CD4-positive, alpha-beta T cell (primary cell): Measurements from ENCODE around the gene TPRN. TPM values are rescaled to one million over a fixed set of nuclear protein-coding genes. Genes with fewer than 3 reads are reported as not detected.

Experiments
- ATAC-seq: fragments of 200-7000 bp; cut with Tn5 transposase; one replicate; pipeline ENCODE4 v1.10.0; 2022; ENCODE audit warnings: mild to moderate bottlenecking; ENCODE audit not compliant: poor library complexity
- CTCF ChIA-PET: fragments of 350-600 bp; sonication (Branson Sonifier 250); formaldehyde crosslinking; loops from one replicate; lab custom pipeline; 2021; ENCODE audit warnings: antibody characterized with exemption, inconsistent platforms; lab: Charles Lee
- POLR2A ChIA-PET: fragments of 350-600 bp; sonication (Branson Sonifier 250); formaldehyde crosslinking; loops from one replicate; lab custom pipeline; 2021; ENCODE audit warnings: antibody characterized with exemption, inconsistent platforms; lab: Charles Lee
- DNase-seq, 14 experiments: peaks; one replicate each; pipeline ENCODE4 v3.0.0-alpha.2; 2013 to 2020; ENCODE audit warnings: mixed read lengths in 2 of 14
- H3K27ac ChIP-seq, 2 donors: one replicate each; pipeline versions ENCODE4 v1.5.1 to v1.7.0; 2013; ENCODE audit warnings: low read length in 2 of 2, low read depth in 1 of 2, mild to moderate bottlenecking in 1 of 2
- H3K27me3 ChIP-seq, 2 experiments: 1 replicate in 1 of 2; 2 replicates in 1 of 2; pipeline versions ENCODE4 v1.6.1 to v1.7.0; 2013; ENCODE audit warnings: low read length in 2 of 2, control low read depth in 1 of 2, mild to moderate bottlenecking in 1 of 2, moderate library complexity in 1 of 2; ENCODE audit not compliant: insufficient read depth in 2 of 2, control insufficient read depth in 1 of 2
- H3K36me3 ChIP-seq: one replicate; pipeline ENCODE4 v1.6.1; 2013; ENCODE audit warnings: low read length, control low read depth; ENCODE audit not compliant: insufficient read depth
- H3K4me1 ChIP-seq: one replicate; pipeline ENCODE4 v1.6.1; 2013; ENCODE audit warnings: low read length, control low read depth; ENCODE audit not compliant: insufficient read depth
- H3K4me3 ChIP-seq: one replicate; pipeline ENCODE4 v1.5.1; 2013; ENCODE audit warnings: mild to moderate bottlenecking, low read length, moderate library complexity
- H3K9me3 ChIP-seq, 2 experiments: 1 replicate in 1 of 2; 2 replicates in 1 of 2; pipeline versions ENCODE4 v1.6.1 to v1.7.0; 2013; ENCODE audit warnings: low read length in 2 of 2, mild to moderate bottlenecking in 2 of 2, control low read depth in 1 of 2, moderate library complexity in 1 of 2; ENCODE audit not compliant: control insufficient read depth in 1 of 2, insufficient read depth in 1 of 2
- H3K27ac Mint-ChIP-seq: one replicate; pipeline ENCODE4 v1.8.0; 2020; ENCODE audit warnings: mixed read lengths
- H3K27me3 Mint-ChIP-seq: one replicate; pipeline ENCODE4 v1.8.0; 2021; ENCODE audit warnings: mixed read lengths
- H3K36me3 Mint-ChIP-seq: one replicate; pipeline ENCODE4 v1.8.0; 2021; ENCODE audit warnings: low read depth, mixed read lengths
- H3K4me1 Mint-ChIP-seq: one replicate; pipeline ENCODE4 v1.8.0; 2021; ENCODE audit warnings: low read depth, mixed read lengths
- H3K4me3 Mint-ChIP-seq: one replicate; pipeline ENCODE4 v1.8.0; 2020; ENCODE audit warnings: mild to moderate bottlenecking, mixed read lengths
- H3K9me3 Mint-ChIP-seq: one replicate; pipeline ENCODE4 v1.8.0; 2020; ENCODE audit warnings: mixed read lengths
- intact Hi-C, 2 experiments: fragments of 100-400 bp; cut with DNase I in 1 of 2; cut with micrococcal nuclease in 1 of 2; formaldehyde crosslinking; loops; one replicate each; pipeline versions ENCODE4 v1.15.1 to v1.9.0; 2023 to 2025; cut with DNase I, micrococcal nuclease
- total RNA-seq, 174 experiments: library from RNA in 2 of 174; stranded (reverse) in 2 of 174; gene quantifications; one replicate each; pipeline ENCODE4 v1.2.3 and lab custom pipeline; 2021 to 2026
- TF ChIP-seq, protein P1 (sequence below): fragments of 200-600 bp; IDR thresholded peaks from one replicate; pipeline ENCODE4 v1.8.0; 2022; ENCODE audit warnings: antibody characterized with exemption, mild to moderate bottlenecking

TPRN gene
- total RNA-seq, 2 experiments from 2014 or later = 6.1 to 8.6 TPM

DNA sequence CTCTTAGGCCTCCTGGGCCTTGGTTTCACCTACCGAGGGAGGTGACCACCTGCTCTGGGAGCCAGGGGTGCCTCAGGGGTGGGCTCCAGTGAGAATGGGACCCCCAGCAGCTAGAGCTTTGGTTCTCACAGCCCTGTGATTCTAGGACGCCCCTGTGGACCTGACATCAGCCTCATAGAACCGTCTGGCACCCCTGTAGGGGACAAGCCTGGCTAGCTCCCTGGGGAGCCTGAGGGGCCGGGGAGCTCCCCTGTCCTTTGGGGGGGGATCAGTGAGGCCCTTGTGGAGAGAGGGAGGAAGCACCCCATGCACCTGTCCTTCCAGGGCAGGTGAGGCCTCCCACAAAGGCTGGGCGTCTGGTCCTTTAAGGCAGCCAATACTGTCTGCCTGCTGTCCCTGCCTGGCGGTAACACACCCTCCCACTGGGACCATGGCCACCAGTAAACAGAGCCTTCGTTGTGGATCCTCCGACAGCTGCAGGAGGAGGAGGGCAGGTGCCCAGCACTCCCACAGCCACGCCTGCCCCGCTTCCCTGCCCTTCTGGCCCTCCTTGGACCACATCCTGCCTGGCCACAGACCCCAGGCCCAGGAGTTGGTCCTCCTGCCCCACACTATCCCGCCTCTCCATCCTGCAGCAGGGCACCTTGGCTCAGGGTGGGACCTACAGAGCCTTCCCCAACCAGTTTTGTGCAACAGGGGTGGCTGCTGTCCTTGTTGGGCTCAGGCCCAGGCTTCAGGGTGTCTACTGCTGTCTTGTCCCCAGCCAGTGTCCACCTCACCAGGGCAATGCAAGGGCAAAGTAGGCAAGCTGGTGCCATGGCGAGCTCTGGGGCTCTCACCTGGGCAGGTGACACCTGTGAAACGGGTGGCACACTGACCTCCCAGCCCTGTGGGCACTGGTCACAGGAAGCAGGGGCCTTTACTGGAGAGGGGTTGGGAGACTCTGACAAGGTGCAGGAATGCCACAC lies 37.5 kb upstream of the TPRN start:
- peaks cover 63% of the 10 kb centered on the region for H3K4me1 ChIP-seq
- H3K4me1 Mint-ChIP-seq = peaks cover 17% of the 10 kb centered on the region
- peaks cover 6% of the 10 kb centered on the region for H3K27me3 Mint-ChIP-seq
- no peak overlapping the region for H3K4me3 ChIP-seq
- H3K27ac ChIP-seq = no peak overlapping the region
- H3K9me3 ChIP-seq = no peaks in the 10 kb centered on the region
- peaks cover 15% of the 10 kb centered on the region for H3K36me3 Mint-ChIP-seq
- TF ChIP-seq, protein P1, sequence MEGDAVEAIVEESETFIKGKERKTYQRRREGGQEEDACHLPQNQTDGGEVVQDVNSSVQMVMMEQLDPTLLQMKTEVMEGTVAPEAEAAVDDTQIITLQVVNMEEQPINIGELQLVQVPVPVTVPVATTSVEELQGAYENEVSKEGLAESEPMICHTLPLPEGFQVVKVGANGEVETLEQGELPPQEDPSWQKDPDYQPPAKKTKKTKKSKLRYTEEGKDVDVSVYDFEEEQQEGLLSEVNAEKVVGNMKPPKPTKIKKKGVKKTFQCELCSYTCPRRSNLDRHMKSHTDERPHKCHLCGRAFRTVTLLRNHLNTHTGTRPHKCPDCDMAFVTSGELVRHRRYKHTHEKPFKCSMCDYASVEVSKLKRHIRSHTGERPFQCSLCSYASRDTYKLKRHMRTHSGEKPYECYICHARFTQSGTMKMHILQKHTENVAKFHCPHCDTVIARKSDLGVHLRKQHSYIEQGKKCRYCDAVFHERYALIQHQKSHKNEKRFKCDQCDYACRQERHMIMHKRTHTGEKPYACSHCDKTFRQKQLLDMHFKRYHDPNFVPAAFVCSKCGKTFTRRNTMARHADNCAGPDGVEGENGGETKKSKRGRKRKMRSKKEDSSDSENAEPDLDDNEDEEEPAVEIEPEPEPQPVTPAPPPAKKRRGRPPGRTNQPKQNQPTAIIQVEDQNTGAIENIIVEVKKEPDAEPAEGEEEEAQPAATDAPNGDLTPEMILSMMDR = no peak
- no peak overlapping the region for H3K4me3 Mint-ChIP-seq
- H3K9me3 Mint-ChIP-seq = no peaks in the 10 kb centered on the region
- no peak for DNase-seq
- POLR2A ChIA-PET = interaction anchor here (1.8 kb wide), 1 partner anchor 108 kb away, joined by 4 read pairs; no protein-coding TSS in a partner anchor
- peaks cover 13% of the 10 kb centered on the region for H3K36me3 ChIP-seq
- intact Hi-C loops = loop anchor here (2.0 to 5.0 kb wide), 4 partner anchors 25 to 451 kb away; partner anchors contain the start of genes ANAPC2 (in 1 of the 2) and SSNA1 (in 1 of the 2)
- CTCF ChIA-PET = no interaction called here
- no peak for ATAC-seq
- no peak overlapping the region for H3K27ac Mint-ChIP-seq
- H3K27me3 ChIP-seq = no peaks in the 10 kb centered on the region

- TF ChIP-seq, protein P1 = no peak
- intact Hi-C loops = loop anchor here (1.0 to 5.0 kb wide), 5 partner anchors 26 to 450 kb away; partner anchors contain the start of genes ANAPC2 (in 1 of the 2) and SSNA1 (in 1 of the 2)
- Histone ChIP-seq H3K4me1 (peaks cover 52% of the 10 kb centered on the region), H3K4me3 (peak overlapping the region; percentile 7), H3K36me3 (peaks cover 2% of the 10 kb centered on the region), H3K27me3 (no peaks in the 10 kb centered on the region), H3K9me3 (peaks cover 0 to 3% of the 10 kb centered on the region in 2 experiments), H3K27ac (no peak overlapping the region)
- no peak overlapping the region for H3K27ac Mint-ChIP-seq
- no peaks in the 10 kb centered on the region for H3K9me3 Mint-ChIP-seq
- ATAC-seq = no peak
- H3K27me3 Mint-ChIP-seq = peaks cover 6% of the 10 kb centered on the region
- no peak overlapping the region for H3K4me3 Mint-ChIP-seq
- ChIA-PET POLR2A (interaction anchor here (0.7 to 1.3 kb wide), 7 partner anchors 13 to 122 kb away, joined by 3 to 9 read pairs (median 5); partner anchors contain the start of genes NELFB and TPRN), CTCF (interaction anchor here (0.5 to 1.8 kb wide), 35 partner anchors 8 to 1394 kb away, joined by 3 to 18 read pairs (median 5); partner anchors contain the start of genes MAN1B1, NELFB, NPDC1 and NRARP)
- peaks cover 10% of the 10 kb centered on the region for H3K4me1 Mint-ChIP-seq
- H3K36me3 Mint-ChIP-seq = peaks cover 6% of the 10 kb centered on the region
- no peak for DNase-seq
These were observed 36.4 kb upstream of the TPRN start for GRCh38 chr9:137236936-137237421.

- intact Hi-C loops = loop anchor here (1.0 to 5.0 kb wide), 5 partner anchors 26 to 449 kb away; partner anchors contain the start of genes ANAPC2 (in 1 of the 2) and SSNA1 (in 1 of the 2)
These were observed 35.8 kb upstream of the TPRN start for GRCh38 chr9:137236238-137236935.

More at GRCh38 chr9:137236238-137236935, 35.8 kb upstream of the TPRN start:
- Mint-ChIP-seq H3K36me3 (peaks cover 6% of the 10 kb centered on the region), H3K9me3 (no peaks in the 10 kb centered on the region), H3K27me3 (peaks cover 6% of the 10 kb centered on the region), H3K4me3 (no peak overlapping the region), H3K27ac (no peak overlapping the region), H3K4me1 (peaks cover 10% of the 10 kb centered on the region)
- peak; percentile 85 to 95 (median 89) for DNase-seq
- Histone ChIP-seq H3K4me3 (peak overlapping the region; percentile 7), H3K36me3 (no peaks in the 10 kb centered on the region), H3K27me3 (no peaks in the 10 kb centered on the region), H3K4me1 (peaks cover 47% of the 10 kb centered on the region), H3K27ac (no peak overlapping the region), H3K9me3 (peaks cover 0 to 6% of the 10 kb centered on the region in 2 experiments)
- POLR2A ChIA-PET = interaction anchor here (0.6 to 1.3 kb wide), 9 partner anchors 13 to 370 kb away, joined by 3 to 9 read pairs (median 5); partner anchors contain the start of genes EDF1, NELFB and TPRN
- CTCF ChIA-PET = interaction anchor here (0.5 to 1.8 kb wide), 36 partner anchors 8 to 1393 kb away, joined by 3 to 18 read pairs (median 4); partner anchors contain the start of genes MAN1B1, NELFB, NPDC1 and NRARP
- TF ChIP-seq, protein P1 = peak; percentile 99
- ATAC-seq = peak; percentile 46
